ENCODE results near the gene TEX101.

DNA sequence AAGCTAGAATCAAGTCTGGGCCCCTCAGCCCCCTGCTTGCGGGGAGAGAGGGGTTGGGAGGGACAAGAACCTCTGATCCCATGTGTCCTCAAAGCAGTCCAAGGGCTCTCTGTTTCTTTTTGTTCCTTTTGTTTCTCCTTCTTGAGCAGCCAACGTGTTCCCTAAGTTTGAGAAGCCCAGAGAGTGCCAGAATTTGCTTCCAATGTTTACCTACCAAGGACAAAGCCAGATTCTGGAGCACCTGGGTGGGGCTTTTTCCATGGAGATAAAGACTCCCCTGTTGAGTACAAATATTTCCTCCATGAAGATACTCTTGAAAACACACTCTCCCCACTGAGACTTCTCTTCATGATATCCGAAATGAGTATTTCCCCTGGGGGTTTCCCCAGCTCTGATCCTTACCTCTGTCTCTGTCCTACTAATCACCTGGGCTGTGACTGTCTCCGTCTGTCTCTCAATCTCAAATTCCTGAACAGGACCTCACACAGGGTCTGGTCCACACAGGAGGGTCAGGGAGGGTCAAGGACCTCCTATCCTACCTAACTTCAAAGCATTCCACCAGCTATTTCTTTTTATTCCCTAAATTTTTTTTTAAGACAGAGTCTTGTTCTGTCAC lies 33.8 kb upstream of the TEX101 start:
- TF ChIP-seq, protein P1, sequence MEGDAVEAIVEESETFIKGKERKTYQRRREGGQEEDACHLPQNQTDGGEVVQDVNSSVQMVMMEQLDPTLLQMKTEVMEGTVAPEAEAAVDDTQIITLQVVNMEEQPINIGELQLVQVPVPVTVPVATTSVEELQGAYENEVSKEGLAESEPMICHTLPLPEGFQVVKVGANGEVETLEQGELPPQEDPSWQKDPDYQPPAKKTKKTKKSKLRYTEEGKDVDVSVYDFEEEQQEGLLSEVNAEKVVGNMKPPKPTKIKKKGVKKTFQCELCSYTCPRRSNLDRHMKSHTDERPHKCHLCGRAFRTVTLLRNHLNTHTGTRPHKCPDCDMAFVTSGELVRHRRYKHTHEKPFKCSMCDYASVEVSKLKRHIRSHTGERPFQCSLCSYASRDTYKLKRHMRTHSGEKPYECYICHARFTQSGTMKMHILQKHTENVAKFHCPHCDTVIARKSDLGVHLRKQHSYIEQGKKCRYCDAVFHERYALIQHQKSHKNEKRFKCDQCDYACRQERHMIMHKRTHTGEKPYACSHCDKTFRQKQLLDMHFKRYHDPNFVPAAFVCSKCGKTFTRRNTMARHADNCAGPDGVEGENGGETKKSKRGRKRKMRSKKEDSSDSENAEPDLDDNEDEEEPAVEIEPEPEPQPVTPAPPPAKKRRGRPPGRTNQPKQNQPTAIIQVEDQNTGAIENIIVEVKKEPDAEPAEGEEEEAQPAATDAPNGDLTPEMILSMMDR (IDR thresholded peaks at IDR 0.05) = no peak
- TF ChIP-seq POLR2A (IDR thresholded peaks at IDR 0.05) = no peak
